ENCODE measurements around the gene GSAP.
"Not testable (repeated sequence)": the region's sequence is repeated elsewhere in the genome, so short reads cannot be mapped to it uniquely, and the experiment has no call there.

GSAP gene

GRCh38 chr7:77320714-77321113, 95.4 kb downstream of the GSAP start:
- DNase-seq: no peak

GRCh38 chr7:77320137-77320536, 96.0 kb downstream of the GSAP start:
- no peak for DNase-seq

GRCh38 chr7:77318019-77318418, 98.1 kb downstream of the GSAP start:
- DNase-seq: no peak

GRCh38 chr7:77316219-77316978, 99.8 kb downstream of the GSAP start:
- DNase-seq: no peak

- no peak for DNase-seq
Measured at GRCh38 chr7:77315182-77315591, 101.0 kb downstream of the GSAP start.

- no peak for DNase-seq
Measured at GRCh38 chr7:77313876-77314480, 102.2 kb downstream of the GSAP start.

GRCh38 chr7:77313085-77313484, 103.1 kb downstream of the GSAP start:
- no peak for DNase-seq

GRCh38 chr7:77310982-77311381, 105.2 kb downstream of the GSAP start:
- no peak for DNase-seq

- DNase-seq: no peak
Measured at GRCh38 chr7:77309714-77310220, 106.4 kb downstream of the GSAP start.

GRCh38 chr7:77308792-77309191, 107.4 kb downstream of the GSAP start:
- no peak for DNase-seq

- peak; percentile 36 for DNase-seq
Measured at GRCh38 chr7:77306231-77307067, 109.7 kb downstream of the GSAP start.

- DNase-seq: no peak
Measured at GRCh38 chr7:77295549-77295948, 120.6 kb downstream of the GSAP start.

- no peak for DNase-seq
Measured at GRCh38 chr7:77293046-77293445, 123.1 kb downstream of the GSAP start.

- no peak for DNase-seq
Measured at GRCh38 chr7:77290425-77290824, 125.7 kb downstream of the GSAP start.

GRCh38 chr7:77289387-77289786, 126.8 kb downstream of the GSAP start:
- no peak for DNase-seq

- DNase-seq: no peak
Measured at GRCh38 chr7:77288676-77289320, 127.4 kb downstream of the GSAP start.

- DNase-seq: no peak
Measured at GRCh38 chr7:77284616-77285015, 131.5 kb downstream of the GSAP start.

- DNase-seq: no peak
Measured at GRCh38 chr7:77284005-77284404, 132.1 kb downstream of the GSAP start.

GRCh38 chr7:77282897-77283296, 133.3 kb downstream of the GSAP start:
- DNase-seq: no peak

- no peak for DNase-seq
Measured at GRCh38 chr7:77281780-77282478, 134.2 kb downstream of the GSAP start.

GRCh38 chr7:77276120-77276519, 140.0 kb downstream of the GSAP start:
- DNase-seq: no peak

- not testable (repeated sequence) for DNase-seq
Measured at GRCh38 chr7:77275663-77276062, 140.5 kb downstream of the GSAP start.
